HG03175 (cell line): ENCODE measurements around the gene HIP1.
"Not testable (repeated sequence)": the region's sequence is repeated elsewhere in the genome, so short reads cannot be mapped to it uniquely, and the experiment has no call there.

Experiments used
- ATAC-seq: cut with Tn5 transposase; IDR thresholded peaks from one replicate; pipeline ENCODE4 v1.9.1; 2021; ENCODE audit warnings: mild to moderate bottlenecking, moderate library complexity; ENCODE audit not compliant: unreplicated experiment

Gene HIP1

DNA sequence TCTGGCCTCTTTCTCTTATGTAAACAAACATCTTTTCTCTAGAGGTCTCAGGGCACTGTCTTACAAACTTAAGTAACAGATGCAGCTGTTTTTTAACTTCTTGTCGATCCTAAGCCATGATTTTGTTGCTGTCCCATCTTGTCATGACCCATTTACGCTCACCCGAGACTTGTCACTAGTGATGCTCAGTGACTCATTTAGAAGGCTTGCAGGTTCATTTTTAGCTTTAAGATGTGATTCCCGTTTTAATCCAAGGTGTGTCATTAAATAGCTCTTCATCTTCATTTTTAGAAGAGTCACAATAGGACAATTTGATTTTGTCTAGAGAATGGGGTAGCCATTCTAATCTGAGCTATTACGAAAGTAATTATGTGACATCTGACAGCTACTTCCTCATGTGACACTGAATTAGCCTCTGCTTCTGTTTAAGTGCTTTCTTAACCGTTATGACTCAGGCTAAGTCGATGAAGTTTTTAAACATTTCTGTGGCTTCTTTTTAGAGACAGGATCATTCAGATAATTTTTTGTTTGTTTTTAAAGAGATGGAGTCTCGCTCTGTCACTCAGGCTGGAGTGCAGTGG is 203.9 kb downstream of the HIP1 start:
- ATAC-seq, result peak; percentile 86

DNA sequence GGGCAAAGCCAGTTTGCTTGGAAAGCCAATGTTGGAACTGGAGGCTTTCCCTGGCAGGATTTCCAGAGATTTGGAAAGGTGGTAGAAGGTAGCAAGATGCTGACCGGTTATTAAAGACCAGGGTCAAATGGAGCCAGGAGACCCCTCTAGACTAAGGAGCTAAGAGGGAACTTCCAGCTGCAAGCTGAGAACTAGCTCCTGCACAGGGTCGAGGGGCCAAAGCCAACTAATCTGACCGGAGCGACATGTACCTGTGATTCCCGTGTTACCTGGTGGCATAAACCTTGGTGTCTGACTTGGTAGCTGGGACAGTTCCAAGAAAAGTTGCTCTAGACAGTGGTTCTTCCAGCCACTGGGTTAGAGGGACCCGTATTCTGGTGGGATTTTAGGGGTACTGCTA is 204.8 kb downstream of the HIP1 start:
- ATAC-seq, result no peak

DNA sequence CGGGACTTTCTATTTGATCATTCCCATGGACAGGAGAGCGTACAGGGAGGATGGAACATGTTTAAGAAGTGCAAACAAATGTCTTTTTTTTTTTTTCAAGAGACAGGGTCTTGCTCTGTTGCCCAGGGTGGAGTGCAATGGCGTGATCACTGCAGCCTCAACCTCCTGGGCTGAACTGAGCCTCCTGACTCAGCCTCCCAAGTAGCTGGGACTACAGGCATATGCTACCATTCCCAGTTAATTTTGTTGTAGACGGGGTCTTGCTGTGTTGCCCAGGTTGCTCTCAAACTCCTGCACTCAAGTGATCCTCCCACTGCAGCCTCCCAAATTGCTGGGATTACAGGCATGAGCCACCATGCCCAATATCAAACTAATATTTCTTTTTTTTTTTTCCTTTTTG is 206.1 kb downstream of the HIP1 start:
- ATAC-seq, result no peak

DNA sequence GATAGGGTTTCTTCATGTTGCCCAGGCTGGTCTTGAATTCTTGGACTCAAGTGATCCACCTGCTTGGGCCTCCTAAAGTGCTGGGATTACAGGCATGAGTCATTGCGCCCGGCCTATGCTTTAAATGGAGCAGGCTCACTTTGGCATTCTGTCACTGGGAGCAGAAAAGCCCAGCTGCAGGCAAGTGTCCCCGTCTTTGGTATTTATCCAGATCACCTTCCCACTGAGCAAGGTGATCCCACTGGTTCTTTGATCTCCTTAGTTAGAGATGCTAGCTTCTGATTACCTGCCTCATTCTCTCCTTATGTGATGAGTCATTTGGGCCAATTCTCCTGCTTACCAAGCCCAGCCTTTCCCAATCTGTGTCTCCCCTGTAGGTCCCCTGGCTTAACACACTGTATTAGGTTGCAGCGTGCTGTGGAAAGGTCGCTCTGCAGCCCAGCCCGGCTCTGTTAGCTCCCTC is 207.4 kb downstream of the HIP1 start:
- ATAC-seq, result no peak

DNA sequence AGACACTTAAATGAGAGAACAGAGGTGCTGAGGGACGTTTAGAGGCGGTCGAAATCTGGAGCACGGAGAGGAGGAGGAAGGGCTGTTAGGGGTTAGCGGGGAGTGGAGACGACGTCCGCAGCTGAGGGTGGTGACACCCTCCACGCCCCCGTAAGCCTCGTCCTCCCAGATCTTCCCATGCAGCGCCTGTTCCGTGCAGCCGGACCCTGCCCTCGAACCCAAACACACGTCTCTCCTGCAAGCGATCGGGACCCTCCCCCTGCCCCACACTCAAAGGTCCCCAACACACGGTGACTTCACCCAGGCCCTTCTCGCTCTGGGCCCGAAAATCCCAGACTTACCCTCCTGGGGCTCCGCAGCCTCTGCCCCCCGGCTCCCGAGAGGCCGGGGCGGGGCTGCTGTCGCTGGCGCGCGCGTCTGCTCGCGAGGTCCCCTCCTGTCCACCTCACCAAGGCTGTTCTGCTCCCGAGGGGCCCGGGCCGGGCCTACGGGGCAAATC is 211.5 kb downstream of the HIP1 start:
- not testable (repeated sequence) for ATAC-seq

DNA sequence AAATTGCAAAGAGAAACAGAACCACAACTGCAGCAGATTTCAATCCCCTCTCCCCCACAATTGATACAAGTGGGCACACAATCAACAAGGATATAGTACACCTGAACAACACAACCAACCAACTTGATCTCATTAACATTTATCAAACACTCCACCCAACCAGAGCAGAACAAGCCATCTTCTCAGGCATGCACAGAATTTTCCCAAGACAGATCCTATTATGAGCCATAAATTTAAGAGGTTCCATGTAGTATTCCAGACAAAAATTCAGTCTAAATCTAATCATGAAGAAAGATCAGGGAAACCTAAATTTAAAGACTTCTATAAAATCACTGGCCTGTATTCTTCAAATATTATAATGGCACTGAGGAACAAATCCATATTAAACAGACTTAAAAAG is 217.0 kb downstream of the HIP1 start:
- not testable (repeated sequence) for ATAC-seq

DNA sequence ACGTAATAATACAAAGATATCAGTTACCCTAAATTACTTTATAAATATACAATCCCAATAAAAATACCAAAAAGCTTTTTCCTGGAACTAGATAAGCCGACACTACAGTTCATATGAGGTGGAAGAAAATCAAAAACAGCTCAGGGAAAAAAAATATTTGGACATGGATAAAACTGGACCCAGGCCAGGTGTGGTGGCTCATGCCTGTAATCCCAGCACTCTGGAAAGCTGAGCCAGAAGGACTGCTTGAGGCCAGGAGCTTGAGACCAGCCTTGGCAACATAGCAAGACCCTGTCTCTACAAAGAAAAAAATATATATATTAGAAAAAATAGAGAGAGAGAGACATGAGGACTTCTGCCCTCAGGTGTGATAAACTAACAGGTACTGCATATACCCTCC is 219.9 kb downstream of the HIP1 start:
- not testable (repeated sequence) for ATAC-seq

DNA sequence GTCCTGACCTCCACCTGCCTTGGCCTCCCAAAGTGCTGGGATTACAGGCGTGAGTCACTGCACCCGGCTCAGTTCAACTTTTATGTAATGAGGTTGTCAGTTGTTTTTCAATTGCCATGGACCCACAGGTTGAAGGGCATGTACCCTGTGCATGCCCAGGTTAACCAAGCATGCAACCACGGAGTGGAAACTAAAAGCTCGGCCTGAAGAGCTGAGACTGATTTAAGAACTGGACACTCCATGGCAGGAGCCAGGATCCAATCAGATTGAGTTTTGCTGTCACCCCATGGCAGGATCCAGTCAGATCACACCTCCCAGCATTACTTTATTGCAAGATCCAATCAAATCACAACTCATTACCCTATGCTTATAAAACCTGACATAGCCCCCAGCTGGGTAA is 229.7 kb downstream of the HIP1 start:
- not testable (repeated sequence) for ATAC-seq

DNA sequence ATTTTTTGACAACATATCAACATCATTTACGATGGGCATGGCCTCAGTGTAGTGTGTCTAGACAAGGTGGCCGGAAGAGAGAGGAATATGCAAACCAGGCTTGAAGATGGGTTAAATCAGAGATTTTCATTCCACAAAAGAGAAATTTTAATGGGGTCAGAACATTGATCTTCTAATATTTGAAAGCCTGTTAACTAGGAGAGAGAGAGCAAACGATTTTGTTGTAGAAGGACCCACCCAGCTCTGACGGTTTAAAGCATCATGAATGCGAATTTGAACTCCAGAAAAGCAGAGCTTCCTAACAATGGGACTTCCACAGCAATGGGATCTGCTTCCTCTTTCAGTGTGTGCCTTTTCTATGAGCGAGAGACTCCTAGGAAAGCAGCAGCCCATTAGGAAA is 246.7 kb downstream of the HIP1 start, which contains the start of gene SPDYE5:
Gene SPDYE5, plus strand, starts transcription at position 301 of the 400 bp plus-strand sequence. CDS start 1,728 bp downstream, outside the sequence.
- not testable (repeated sequence) for ATAC-seq

DNA sequence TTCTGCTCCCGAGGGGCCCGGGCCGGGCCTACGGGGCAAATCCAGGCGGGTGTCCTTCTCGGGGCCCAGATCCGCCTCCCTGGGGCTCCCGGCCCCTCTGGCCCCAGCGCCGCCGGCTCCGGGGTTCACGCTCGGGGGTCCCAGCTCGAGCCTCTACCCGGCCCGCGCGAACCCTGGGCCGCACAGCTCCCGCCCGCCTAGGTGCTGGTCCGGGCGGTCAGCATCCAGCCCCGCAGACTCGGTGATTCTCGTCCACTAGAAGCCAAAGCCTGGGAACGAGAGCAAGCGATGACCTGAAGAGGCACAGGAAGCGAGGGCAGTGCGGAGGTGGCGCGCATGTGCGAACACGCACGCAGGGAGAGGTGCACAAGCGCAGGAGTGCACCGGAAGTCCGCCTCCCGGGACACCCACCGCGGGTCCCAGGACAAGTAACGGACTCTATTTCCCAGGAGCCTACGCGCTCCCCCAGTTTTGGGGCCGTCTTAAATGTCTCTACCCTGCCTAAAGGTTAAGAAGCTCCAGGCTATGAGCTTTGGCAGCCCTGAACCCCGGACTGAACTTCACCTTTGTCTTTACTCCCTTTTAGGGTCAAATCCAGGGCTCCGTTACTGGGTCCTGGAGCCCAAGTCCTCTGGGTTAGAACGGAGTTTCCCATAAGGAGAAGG is 252.6 kb downstream of the HIP1 start, which contains the start of gene POM121C:
Gene POM121C, minus strand, starts transcription at position 321 of the 665 bp plus-strand sequence. CDS start 44,803 bp downstream, outside the sequence.
- ATAC-seq, result peak; percentile 97

DNA sequence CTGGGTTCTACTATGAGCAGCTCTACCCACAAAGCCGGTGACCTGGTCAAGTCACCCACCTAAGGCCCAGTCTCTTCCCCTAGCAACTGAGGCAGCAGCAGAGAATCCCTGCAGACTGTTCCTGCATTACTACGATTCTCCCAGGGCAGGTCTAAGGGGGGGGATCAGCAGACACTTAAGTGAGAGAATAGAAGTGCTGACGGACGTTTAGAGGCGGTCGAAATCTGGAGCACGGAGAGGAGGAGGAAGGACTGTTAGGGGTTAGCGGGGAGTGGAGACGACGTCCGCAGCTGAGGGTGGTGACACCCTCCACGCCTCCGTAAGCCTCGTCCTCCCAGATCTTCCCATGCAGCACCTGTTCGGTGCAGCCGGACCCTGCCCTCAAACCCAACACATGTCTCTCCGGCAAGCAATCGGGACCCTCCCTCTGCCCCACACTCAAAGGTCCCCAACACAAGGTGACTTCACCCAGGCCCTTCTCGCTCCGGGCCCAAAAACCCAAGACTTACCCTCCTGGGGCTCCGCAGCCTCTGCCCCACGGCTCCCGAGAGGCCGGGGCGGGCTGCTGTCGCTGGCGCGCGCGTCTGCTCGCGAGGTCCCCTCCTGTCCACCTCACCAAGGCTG is 253.3 kb downstream of the HIP1 start:
- ATAC-seq, result not testable (repeated sequence)
